CD14-positive monocyte (primary cell): Measurements from ENCODE around the gene SAMD14. TPM values are rescaled to one million over a fixed set of nuclear protein-coding genes. Genes with fewer than 3 reads are reported as not detected.

Experiments
- DNase-seq, 3 donors: peaks; one replicate each; pipeline ENCODE4 v3.0.0-alpha.2; 2011 to 2022
- H2AFZ ChIP-seq: 2 replicates; pipeline ENCODE4 v1.6.0; 2012; ENCODE audit warnings: mild to moderate bottlenecking, low read depth, low read length, inconsistent platforms; ENCODE audit not compliant: insufficient read depth, poor library complexity, severe bottlenecking
- H3K27ac ChIP-seq, 2 donors: 1 replicate in 1 of 2; 2 replicates in 1 of 2; pipeline ENCODE4 v1.5.1; 2012 to 2013; ENCODE audit warnings: low read length in 2 of 2, control low read depth in 1 of 2, inconsistent platforms in 1 of 2, low read depth in 1 of 2, mild to moderate bottlenecking in 1 of 2
- H3K27me3 ChIP-seq, 2 donors: one replicate each; pipeline versions ENCODE4 v1.6.0 to v1.6.1; 2011 to 2013; ENCODE audit warnings: low read length in 2 of 2; ENCODE audit not compliant: control insufficient read depth in 2 of 2, insufficient read depth in 2 of 2
- H3K36me3 ChIP-seq, 2 donors: replicated peaks in 1 of 2; 1 replicate in 1 of 2; 2 replicates in 1 of 2; pipeline versions ENCODE4 v1.5.1 to v1.6.1; 2012 to 2013; ENCODE audit warnings: low read length in 2 of 2, control low read depth in 1 of 2, inconsistent platforms in 1 of 2, mild to moderate bottlenecking in 1 of 2; ENCODE audit not compliant: insufficient read depth in 2 of 2, control insufficient read depth in 1 of 2
- H3K4me1 ChIP-seq, 2 donors: 1 replicate in 1 of 2; 2 replicates in 1 of 2; pipeline versions ENCODE4 v1.5.1 to v1.6.1; 2012 to 2013; ENCODE audit warnings: low read length in 2 of 2, control low read depth in 1 of 2, inconsistent platforms in 1 of 2, mild to moderate bottlenecking in 1 of 2, moderate library complexity in 1 of 2; ENCODE audit not compliant: insufficient read depth in 2 of 2, control insufficient read depth in 1 of 2
- H3K4me2 ChIP-seq: replicated peaks from 2 replicates; pipeline ENCODE3; 2012; ENCODE audit warnings: low read length, moderate library complexity, mild to moderate bottlenecking; ENCODE audit not compliant: poor library complexity, severe bottlenecking; ENCODE audit errors: extremely low read depth
- H3K4me3 ChIP-seq, 3 experiments: fragments of 200-600 bp in 1 of 3; sonication (generic) in 1 of 3; replicated peaks in 1 of 3; 1 replicate in 2 of 3; 2 replicates in 1 of 3; pipeline ENCODE4 v1.5.1; 2011 to 2013; ENCODE audit warnings: low read length in 3 of 3, mild to moderate bottlenecking in 3 of 3, control low read depth in 2 of 3, low read depth in 2 of 3, inconsistent platforms in 1 of 3, moderate library complexity in 1 of 3
- H3K79me2 ChIP-seq: 2 replicates; pipeline ENCODE4 v1.6.0; 2012; ENCODE audit warnings: mild to moderate bottlenecking, control low read depth, inconsistent platforms, low read length, moderate library complexity; ENCODE audit not compliant: insufficient read depth
- H3K9ac ChIP-seq: 2 replicates; pipeline ENCODE4 v1.6.0; 2017; ENCODE audit warnings: low read length, mild to moderate bottlenecking; ENCODE audit not compliant: insufficient read depth, poor library complexity, severe bottlenecking
- H3K9me3 ChIP-seq, 2 donors: replicated peaks in 1 of 2; 1 replicate in 1 of 2; 2 replicates in 1 of 2; pipeline versions ENCODE4 v1.5.1 to v1.6.1; 2012 to 2013; ENCODE audit warnings: low read length in 2 of 2, control low read depth in 1 of 2; ENCODE audit not compliant: control insufficient read depth in 1 of 2, insufficient read depth in 1 of 2
- H4K20me1 ChIP-seq: 2 replicates; pipeline ENCODE4 v1.6.0; 2012; ENCODE audit warnings: mild to moderate bottlenecking, low read length, control low read depth, moderate library complexity; ENCODE audit not compliant: insufficient read depth
- H3K27ac Mint-ChIP-seq, 7 donors: one replicate each; pipeline ENCODE4 v1.8.0; 2020; ENCODE audit warnings: mild to moderate bottlenecking in 7 of 7, mixed read lengths in 7 of 7, moderate library complexity in 6 of 7, inconsistent platforms in 2 of 7
- H3K27me3 Mint-ChIP-seq, 3 donors: one replicate each; pipeline ENCODE4 v1.8.0; 2021 to 2022; ENCODE audit warnings: low read depth in 3 of 3, mild to moderate bottlenecking in 3 of 3, mixed read lengths in 3 of 3, moderate library complexity in 3 of 3, inconsistent platforms in 1 of 3
- H3K36me3 Mint-ChIP-seq, 2 donors: one replicate each; pipeline ENCODE4 v1.8.0; 2020; ENCODE audit warnings: mixed read lengths in 2 of 2, inconsistent platforms in 1 of 2, mild to moderate bottlenecking in 1 of 2
- H3K4me1 Mint-ChIP-seq: one replicate; pipeline ENCODE4 v1.8.0; 2020; ENCODE audit warnings: mild to moderate bottlenecking, mixed read lengths
- H3K4me3 Mint-ChIP-seq, 2 donors: one replicate each; pipeline ENCODE4 v1.8.0; 2020; ENCODE audit warnings: mild to moderate bottlenecking in 2 of 2, mixed read lengths in 2 of 2, moderate library complexity in 1 of 2
- H3K9me3 Mint-ChIP-seq, 7 donors: one replicate each; pipeline ENCODE4 v1.8.0; 2020 to 2022; ENCODE audit warnings: mixed read lengths in 7 of 7, mild to moderate bottlenecking in 6 of 7, moderate library complexity in 6 of 7, inconsistent platforms in 2 of 7
- CTCF ChIP-seq: fragments of 200-600 bp; IDR thresholded peaks from one replicate; pipeline ENCODE4 v1.8.0; 2022; ENCODE audit warnings: antibody characterized with exemption, mild to moderate bottlenecking
- WGBS: methylation state at CpG from one replicate; pipeline ENCODE4 v1.1.5; 2013; ENCODE audit warnings: missing lambda C conversion rate; ENCODE audit not compliant: insufficient coverage; 5-methylcytosine and 5-hydroxymethylcytosine counted together
- intact Hi-C, 2 donors: fragments of 100-400 bp; cut with micrococcal nuclease; formaldehyde crosslinking; loops; one replicate each; pipeline versions ENCODE4 v1.15.0 to v1.15.1; 2023
- polyA plus RNA-seq, 3 donors: library from polyadenylated mRNA; depleted of rRNA in 1 of 3; unstranded in 2 of 3; stranded (reverse) in 1 of 3; fragments of 300-500 nt in 2 of 3; fragments of >200 nt in 1 of 3; fragmentation: Illumina TruSeq in 2 of 3; gene quantifications; 1 replicate in 2 of 3; 2 replicates in 1 of 3; pipeline ENCODE4 v1.2.3, GENCODE V29; 2012 to 2021

SAMD14 gene
- polyA plus RNA-seq, 3 donors = 0.09 TPM; not detected in 2

GRCh38 chr17:50175035-50175807, 45.3 kb upstream of the SAMD14 start:
- H3K4me1 Mint-ChIP-seq = peaks cover 12% of the 10 kb centered on the region
- H3K4me3 Mint-ChIP-seq = no peak overlapping the region
- H3K9me3 ChIP-seq = no peaks in the 10 kb centered on the region
- no peak for DNase-seq
- no peaks in the 10 kb centered on the region for H3K27me3 ChIP-seq
- H3K27ac ChIP-seq = no peak overlapping the region
- H3K27ac Mint-ChIP-seq = no peak overlapping the region
- peaks cover 0 to 2% of the 10 kb centered on the region in 2 donors for H3K36me3 Mint-ChIP-seq
- TF ChIP-seq CTCF = no peak
- 97% methylated on average over 10 of the region's 16 CpGs for WGBS
- H2AFZ ChIP-seq = no peak overlapping the region
- H4K20me1 ChIP-seq = no peaks in the 10 kb centered on the region
- intact Hi-C loops = no loop called here
- no peak overlapping the region for H3K4me3 ChIP-seq
- no peaks in the 10 kb centered on the region for H3K36me3 ChIP-seq
- peaks cover 0 to 2% (median 0%) of the 10 kb centered on the region in 7 donors for H3K9me3 Mint-ChIP-seq
- H3K4me1 ChIP-seq = peaks cover 8 to 9% of the 10 kb centered on the region in 2 donors
- H3K4me2 ChIP-seq = no peak overlapping the region
- H3K27me3 Mint-ChIP-seq = peaks cover 7 to 15% (median 13%) of the 10 kb centered on the region in 3 donors
- no peak overlapping the region for H3K9ac ChIP-seq
- H3K79me2 ChIP-seq = no peaks in the 10 kb centered on the region

GRCh38 chr17:50174444-50174843, 44.5 kb upstream of the SAMD14 start:
- Histone ChIP-seq H4K20me1 (no peaks in the 10 kb centered on the region), H3K79me2 (no peaks in the 10 kb centered on the region), H3K27ac (no peak overlapping the region), H3K4me1 (peaks cover 8 to 9% of the 10 kb centered on the region in 2 donors), H2AFZ (no peak overlapping the region), H3K4me3 (no peak overlapping the region), H3K27me3 (no peaks in the 10 kb centered on the region), H3K9ac (no peak overlapping the region), H3K36me3 (no peaks in the 10 kb centered on the region), H3K4me2 (no peak overlapping the region), H3K9me3 (no peaks in the 10 kb centered on the region)
- Mint-ChIP-seq H3K9me3 (peaks cover 0 to 2% (median 0%) of the 10 kb centered on the region in 7 donors), H3K27me3 (peaks cover 7 to 17% (median 15%) of the 10 kb centered on the region in 3 donors), H3K4me3 (no peak overlapping the region), H3K4me1 (peaks cover 12% of the 10 kb centered on the region), H3K36me3 (no peaks in the 10 kb centered on the region), H3K27ac (no peak overlapping the region)
- intact Hi-C loops = no loop called here
- no CpG with 5 or more reads among the region's 6 CpGs for WGBS
- no peak for TF ChIP-seq CTCF
- DNase-seq = no peak
